Neural cell (in vitro differentiated cells): ENCODE measurements around the gene ATG2A.

ENCODE experiments used
- EP300 ChIP-seq: fragments of 450-650 bp; conservative IDR thresholded peaks from 2 replicates; pipeline ENCODE4 v1.6.1; 2014; ENCODE audit warnings: antibody characterized with exemption, mild to moderate bottlenecking, moderate library complexity; ENCODE audit not compliant: poor library complexity, severe bottlenecking
- EZH2 ChIP-seq: fragments of 200-600, 300-800 bp; shearing (Covaris generic), sonication (generic); IDR thresholded peaks from 2 replicates; pipeline ENCODE4 v1.6.1; 2014; ENCODE audit warnings: antibody characterized with exemption, low read length, borderline replicate concordance, mild to moderate bottlenecking; ENCODE audit not compliant: insufficient read depth, poor library complexity, severe bottlenecking
- MXI1 ChIP-seq: fragments of 450-650 bp; conservative IDR thresholded peaks from 2 replicates; pipeline ENCODE4 v1.6.1; 2014; ENCODE audit warnings: antibody characterized with exemption, mild to moderate bottlenecking; ENCODE audit not compliant: poor library complexity, severe bottlenecking
- POLR2AphosphoS5 ChIP-seq: IDR thresholded peaks from 2 replicates; pipeline ENCODE4 v1.6.1; 2012
- RAD21 ChIP-seq: fragments of 450-650 bp; conservative IDR thresholded peaks from 2 replicates; pipeline ENCODE4 v1.6.1; 2014; ENCODE audit warnings: antibody characterized with exemption, mild to moderate bottlenecking, moderate library complexity
- REST ChIP-seq: IDR thresholded peaks from 2 replicates; pipeline ENCODE4 v1.6.1; 2012; ENCODE audit warnings: borderline replicate concordance
- SMC3 ChIP-seq: fragments of 450-650 bp; conservative IDR thresholded peaks from 2 replicates; pipeline ENCODE4 v1.6.1; 2014; ENCODE audit warnings: antibody characterized with exemption, mild to moderate bottlenecking, moderate library complexity; ENCODE audit not compliant: poor library complexity
- TF ChIP-seq, protein P1 (sequence below): fragments of 450-650 bp; IDR thresholded peaks from 2 replicates; pipeline ENCODE4 v1.5.1; 2014; ENCODE audit warnings: antibody characterized with exemption, mild to moderate bottlenecking, moderate library complexity; ENCODE audit not compliant: poor library complexity, severe bottlenecking

GRCh38 chr11:64925536-64926436 lies 8.8 kb upstream of the ATG2A start:
- TF ChIP-seq, protein P1, sequence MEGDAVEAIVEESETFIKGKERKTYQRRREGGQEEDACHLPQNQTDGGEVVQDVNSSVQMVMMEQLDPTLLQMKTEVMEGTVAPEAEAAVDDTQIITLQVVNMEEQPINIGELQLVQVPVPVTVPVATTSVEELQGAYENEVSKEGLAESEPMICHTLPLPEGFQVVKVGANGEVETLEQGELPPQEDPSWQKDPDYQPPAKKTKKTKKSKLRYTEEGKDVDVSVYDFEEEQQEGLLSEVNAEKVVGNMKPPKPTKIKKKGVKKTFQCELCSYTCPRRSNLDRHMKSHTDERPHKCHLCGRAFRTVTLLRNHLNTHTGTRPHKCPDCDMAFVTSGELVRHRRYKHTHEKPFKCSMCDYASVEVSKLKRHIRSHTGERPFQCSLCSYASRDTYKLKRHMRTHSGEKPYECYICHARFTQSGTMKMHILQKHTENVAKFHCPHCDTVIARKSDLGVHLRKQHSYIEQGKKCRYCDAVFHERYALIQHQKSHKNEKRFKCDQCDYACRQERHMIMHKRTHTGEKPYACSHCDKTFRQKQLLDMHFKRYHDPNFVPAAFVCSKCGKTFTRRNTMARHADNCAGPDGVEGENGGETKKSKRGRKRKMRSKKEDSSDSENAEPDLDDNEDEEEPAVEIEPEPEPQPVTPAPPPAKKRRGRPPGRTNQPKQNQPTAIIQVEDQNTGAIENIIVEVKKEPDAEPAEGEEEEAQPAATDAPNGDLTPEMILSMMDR = no peak
- no peak for TF ChIP-seq EZH2
- TF ChIP-seq POLR2AphosphoS5 = no peak
- no peak for TF ChIP-seq RAD21
- TF ChIP-seq MXI1 = no peak
- TF ChIP-seq EP300 = no peak
- TF ChIP-seq REST = no peak
- no peak for TF ChIP-seq SMC3
